ENCODE measurements around the gene KDM3B.
"Not testable (repeated sequence)": the region's sequence is repeated elsewhere in the genome, so short reads cannot be mapped to it uniquely, and the experiment has no call there.

Gene KDM3B

DNA sequence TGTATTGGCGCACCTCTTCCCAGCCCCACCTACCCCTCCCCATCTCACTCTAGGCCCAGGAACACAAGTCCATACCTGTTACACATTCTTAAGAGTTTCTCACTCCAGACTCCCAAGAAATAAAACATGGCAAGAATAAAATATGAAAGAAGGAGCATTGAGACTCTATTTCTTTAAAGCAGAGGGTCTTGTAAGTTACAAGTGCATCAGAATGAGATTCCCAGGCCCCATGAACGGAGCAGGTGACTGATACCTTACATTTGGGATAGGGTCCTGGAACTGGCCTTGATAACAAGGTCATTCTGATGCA lies 118.5 kb downstream of the KDM3B start:
- H3K4me1 ChIP-seq (ENCODE audit: control insufficient read depth in 1 of 2, insufficient read depth in 2 of 2, low read length in 2 of 2): peaks cover 4% of the 10 kb centered on the region in 2 experiments
- WGBS (ENCODE audit: extremely low coverage, insufficient coverage, insufficient read length): no CpG with 5 or more reads among the region's 2 CpGs
- H3K9ac ChIP-seq (ENCODE audit: low read length): no peak overlapping the region
- H3K4me2 ChIP-seq (ENCODE audit: low read length): no peak overlapping the region
- no peak overlapping the region for H4K91ac ChIP-seq (ENCODE audit: low read depth, low read length)
- no peak overlapping the region for H2BK120ac ChIP-seq (ENCODE audit: insufficient read depth, low read length, poor library complexity)
- no peaks in the 10 kb centered on the region for H3K79me1 ChIP-seq (ENCODE audit: low read length)
- H3K36me3 ChIP-seq (ENCODE audit: control insufficient read depth in 1 of 2, insufficient read depth in 2 of 2, low read length in 2 of 2): peaks cover 7 to 10% of the 10 kb centered on the region in 2 experiments
- no peak overlapping the region for H2AK5ac ChIP-seq (ENCODE audit: low read length)
- no peak overlapping the region for H3K4me3 ChIP-seq (ENCODE audit: low read depth, low read length)
- no peak overlapping the region for H2AFZ ChIP-seq (ENCODE audit: insufficient read depth, low read length, poor library complexity)
- no peaks in the 10 kb centered on the region for H3K27me3 ChIP-seq (ENCODE audit: insufficient read depth, low read length)
- H4K8ac ChIP-seq (ENCODE audit: low read depth, low read length): no peak overlapping the region
- H3K9me3 ChIP-seq (ENCODE audit: insufficient read depth, low read depth, low read length): peaks cover 3% of the 10 kb centered on the region
- no peak overlapping the region for H3K23ac ChIP-seq (ENCODE audit: low read length)
- H3K27ac ChIP-seq (ENCODE audit: low read depth, low read length): no peak overlapping the region
- no peak overlapping the region for H2BK5ac ChIP-seq (ENCODE audit: low read depth, low read length, poor library complexity)
- H4K12ac ChIP-seq (ENCODE audit: low read depth, low read length): no peak overlapping the region
- no peaks in the 10 kb centered on the region for H3K79me2 ChIP-seq (ENCODE audit: control insufficient read depth, insufficient read depth, low read length, poor library complexity)
- no peak overlapping the region for H3K18ac ChIP-seq (ENCODE audit: low read length)
- DNase-seq: peak in 1 of 2 donors; percentile 62
- no peak overlapping the region for H2BK12ac ChIP-seq (ENCODE audit: low read length)
- no peak overlapping the region for H3K4ac ChIP-seq (ENCODE audit: low read depth, low read length)
- H3K14ac ChIP-seq (ENCODE audit: low read length): no peak overlapping the region

DNA sequence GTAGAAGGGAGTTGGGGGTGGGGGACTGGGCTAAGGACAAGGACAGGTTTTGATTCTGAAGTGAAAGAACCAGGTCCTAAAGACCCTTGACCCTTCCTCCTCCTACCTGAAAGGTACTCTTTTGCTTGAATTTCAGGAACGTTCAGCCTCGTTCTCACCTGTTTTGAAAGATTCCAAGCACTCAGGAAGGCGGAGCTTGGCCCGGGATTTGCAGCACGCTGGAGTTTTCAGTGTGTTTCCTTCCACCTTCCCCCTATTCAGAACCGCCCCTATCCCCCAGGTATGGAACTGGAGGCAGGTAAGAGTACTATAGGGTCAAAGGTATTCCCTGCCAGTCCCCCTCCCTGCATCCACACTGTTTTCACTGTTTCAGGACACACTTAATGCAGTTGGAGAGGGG lies 119.9 kb downstream of the KDM3B start:
- no peak overlapping the region for H3K4me3 ChIP-seq (ENCODE audit: low read depth, low read length)
- no peak overlapping the region for H4K12ac ChIP-seq (ENCODE audit: low read depth, low read length)
- peaks cover 5 to 6% of the 10 kb centered on the region in 2 experiments for H3K36me3 ChIP-seq (ENCODE audit: control insufficient read depth in 1 of 2, insufficient read depth in 2 of 2, low read length in 2 of 2)
- DNase-seq: peak; percentile 53 to 80
- H3K18ac ChIP-seq (ENCODE audit: low read length): no peak overlapping the region
- no peak overlapping the region for H4K91ac ChIP-seq (ENCODE audit: low read depth, low read length)
- H2BK120ac ChIP-seq (ENCODE audit: insufficient read depth, low read length, poor library complexity): no peak overlapping the region
- no peak overlapping the region for H3K27ac ChIP-seq (ENCODE audit: low read depth, low read length)
- WGBS (ENCODE audit: extremely low coverage, insufficient coverage, insufficient read length): no CpG with 5 or more reads among the region's 6 CpGs
- H4K8ac ChIP-seq (ENCODE audit: low read depth, low read length): peak overlapping the region; percentile 46
- H3K9me3 ChIP-seq (ENCODE audit: insufficient read depth, low read depth, low read length): peaks cover 3% of the 10 kb centered on the region
- no peak overlapping the region for H3K4ac ChIP-seq (ENCODE audit: low read depth, low read length)
- H3K27me3 ChIP-seq (ENCODE audit: insufficient read depth, low read length): no peaks in the 10 kb centered on the region
- H3K4me2 ChIP-seq (ENCODE audit: low read length): no peak overlapping the region
- no peak overlapping the region for H2AK5ac ChIP-seq (ENCODE audit: low read length)
- no peaks in the 10 kb centered on the region for H3K79me2 ChIP-seq (ENCODE audit: control insufficient read depth, insufficient read depth, low read length, poor library complexity)
- H2BK12ac ChIP-seq (ENCODE audit: low read length): no peak overlapping the region
- no peak overlapping the region for H2AFZ ChIP-seq (ENCODE audit: insufficient read depth, low read length, poor library complexity)
- no peak overlapping the region for H3K9ac ChIP-seq (ENCODE audit: low read length)
- H3K79me1 ChIP-seq (ENCODE audit: low read length): no peaks in the 10 kb centered on the region
- H3K23ac ChIP-seq (ENCODE audit: low read length): no peak overlapping the region
- no peaks in the 10 kb centered on the region for H3K4me1 ChIP-seq (ENCODE audit: control insufficient read depth in 1 of 2, insufficient read depth in 2 of 2, low read length in 2 of 2)
- no peak overlapping the region for H3K14ac ChIP-seq (ENCODE audit: low read length)
- H2BK5ac ChIP-seq (ENCODE audit: low read depth, low read length, poor library complexity): no peak overlapping the region

DNA sequence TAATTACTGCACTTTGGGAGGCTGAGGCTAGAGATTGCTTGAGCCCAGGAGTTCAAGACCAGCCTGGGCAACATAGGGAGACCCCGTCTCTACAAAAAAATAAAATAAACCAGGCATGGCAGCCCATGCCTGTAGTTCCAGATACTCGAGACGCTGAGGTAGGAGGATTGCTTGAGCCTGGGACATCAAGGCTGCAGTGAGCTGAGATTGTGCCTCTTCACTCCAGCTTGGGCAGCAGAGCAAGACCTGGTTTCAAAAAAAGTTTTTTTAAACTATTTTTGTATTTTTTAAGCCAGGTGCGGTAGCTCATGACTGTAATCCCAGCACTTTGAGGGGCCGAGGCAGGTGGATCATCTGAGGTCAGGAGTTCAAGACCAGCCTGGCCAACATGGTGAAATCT lies 120.7 kb downstream of the KDM3B start:
- DNase-seq; H2AK5ac ChIP-seq (ENCODE audit: low read length); H3K4me1 ChIP-seq (ENCODE audit: control insufficient read depth in 1 of 2, insufficient read depth in 2 of 2, low read length in 2 of 2); H4K12ac ChIP-seq (ENCODE audit: low read depth, low read length); H3K4me3 ChIP-seq (ENCODE audit: low read depth, low read length); H3K27ac ChIP-seq (ENCODE audit: low read depth, low read length); H3K23ac ChIP-seq (ENCODE audit: low read length); H3K79me1 ChIP-seq (ENCODE audit: low read length); H3K9ac ChIP-seq (ENCODE audit: low read length); H3K4me2 ChIP-seq (ENCODE audit: low read length); H3K27me3 ChIP-seq (ENCODE audit: insufficient read depth, low read length); H2AFZ ChIP-seq (ENCODE audit: insufficient read depth, low read length, poor library complexity); H2BK120ac ChIP-seq (ENCODE audit: insufficient read depth, low read length, poor library complexity); H2BK12ac ChIP-seq (ENCODE audit: low read length); H3K4ac ChIP-seq (ENCODE audit: low read depth, low read length); H3K14ac ChIP-seq (ENCODE audit: low read length); H3K79me2 ChIP-seq (ENCODE audit: control insufficient read depth, insufficient read depth, low read length, poor library complexity); H4K91ac ChIP-seq (ENCODE audit: low read depth, low read length); H2BK5ac ChIP-seq (ENCODE audit: low read depth, low read length, poor library complexity); H3K36me3 ChIP-seq (ENCODE audit: control insufficient read depth in 1 of 2, insufficient read depth in 2 of 2, low read length in 2 of 2); H4K8ac ChIP-seq (ENCODE audit: low read depth, low read length); H3K9me3 ChIP-seq (ENCODE audit: insufficient read depth, low read depth, low read length); H3K18ac ChIP-seq (ENCODE audit: low read length): not testable (repeated sequence)
- WGBS (ENCODE audit: extremely low coverage, insufficient coverage, insufficient read length): no CpG with 5 or more reads among the region's 5 CpGs

DNA sequence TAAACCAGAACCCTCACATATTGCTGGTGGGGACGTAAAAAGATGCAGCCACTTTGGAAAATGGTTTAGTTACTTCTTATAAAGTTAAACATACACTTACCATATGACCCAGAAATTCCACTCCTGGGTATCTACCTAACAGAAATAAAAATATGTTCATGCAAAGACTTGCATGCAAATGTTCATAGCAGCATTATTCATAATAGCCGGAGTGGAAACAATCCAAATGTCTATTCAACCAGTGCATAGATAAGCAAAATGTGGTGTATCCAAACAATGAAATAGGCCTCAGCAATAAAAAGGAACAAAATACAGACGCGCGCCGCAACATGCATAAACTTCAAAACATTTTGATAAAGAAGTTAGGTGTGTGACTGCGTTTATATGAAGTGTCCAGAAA lies 124.4 kb downstream of the KDM3B start:
- no peak overlapping the region for H4K12ac ChIP-seq (ENCODE audit: low read depth, low read length)
- H2BK12ac ChIP-seq (ENCODE audit: low read length): no peak overlapping the region
- no peak overlapping the region for H3K4me2 ChIP-seq (ENCODE audit: low read length)
- no peak overlapping the region for H4K91ac ChIP-seq (ENCODE audit: low read depth, low read length)
- H3K79me2 ChIP-seq (ENCODE audit: control insufficient read depth, insufficient read depth, low read length, poor library complexity): no peaks in the 10 kb centered on the region
- H2AFZ ChIP-seq (ENCODE audit: insufficient read depth, low read length, poor library complexity): no peak overlapping the region
- H3K27me3 ChIP-seq (ENCODE audit: insufficient read depth, low read length): no peaks in the 10 kb centered on the region
- no peak overlapping the region for H3K18ac ChIP-seq (ENCODE audit: low read length)
- no peak overlapping the region for H3K9ac ChIP-seq (ENCODE audit: low read length)
- H3K36me3 ChIP-seq (ENCODE audit: control insufficient read depth in 1 of 2, insufficient read depth in 2 of 2, low read length in 2 of 2): no peaks in the 10 kb centered on the region
- no peaks in the 10 kb centered on the region for H3K9me3 ChIP-seq (ENCODE audit: insufficient read depth, low read depth, low read length)
- no CpG with 5 or more reads among the region's 7 CpGs for WGBS (ENCODE audit: extremely low coverage, insufficient coverage, insufficient read length)
- H2AK5ac ChIP-seq (ENCODE audit: low read length): no peak overlapping the region
- no peak overlapping the region for H3K14ac ChIP-seq (ENCODE audit: low read length)
- DNase-seq: no peak
- H3K4me1 ChIP-seq (ENCODE audit: control insufficient read depth in 1 of 2, insufficient read depth in 2 of 2, low read length in 2 of 2): no peaks in the 10 kb centered on the region
- no peak overlapping the region for H3K4me3 ChIP-seq (ENCODE audit: low read depth, low read length)
- no peak overlapping the region for H3K23ac ChIP-seq (ENCODE audit: low read length)
- H4K8ac ChIP-seq (ENCODE audit: low read depth, low read length): no peak overlapping the region
- no peak overlapping the region for H3K27ac ChIP-seq (ENCODE audit: low read depth, low read length)
- H3K79me1 ChIP-seq (ENCODE audit: low read length): no peaks in the 10 kb centered on the region
- H3K4ac ChIP-seq (ENCODE audit: low read depth, low read length): no peak overlapping the region
- no peak overlapping the region for H2BK5ac ChIP-seq (ENCODE audit: low read depth, low read length, poor library complexity)
- H2BK120ac ChIP-seq (ENCODE audit: insufficient read depth, low read length, poor library complexity): no peak overlapping the region

Data from trophoblast cell (in vitro differentiated cells and primary cell).